Neural progenitor cell (in vitro differentiated cells): ENCODE measurements around the gene NPHP4.

Experiments
- EZH2 ChIP-seq: fragments of 200-600 bp; sonication (generic); IDR thresholded peaks from 2 replicates; pipeline ENCODE4 v1.6.1; 2017; ENCODE audit warnings: antibody characterized with exemption, mild to moderate bottlenecking, moderate library complexity
- EZH2phosphoT487 ChIP-seq: fragments of 200-600 bp; sonication (generic); IDR thresholded peaks from 2 replicates; pipeline ENCODE4 v1.6.1; 2017; ENCODE audit warnings: antibody characterized with exemption
- TF ChIP-seq, protein P1 (sequence below): fragments of 200-600 bp; sonication (generic); IDR thresholded peaks from 2 replicates; pipeline ENCODE4 v1.5.1; 2017; ENCODE audit warnings: antibody characterized with exemption, mild to moderate bottlenecking

DNA sequence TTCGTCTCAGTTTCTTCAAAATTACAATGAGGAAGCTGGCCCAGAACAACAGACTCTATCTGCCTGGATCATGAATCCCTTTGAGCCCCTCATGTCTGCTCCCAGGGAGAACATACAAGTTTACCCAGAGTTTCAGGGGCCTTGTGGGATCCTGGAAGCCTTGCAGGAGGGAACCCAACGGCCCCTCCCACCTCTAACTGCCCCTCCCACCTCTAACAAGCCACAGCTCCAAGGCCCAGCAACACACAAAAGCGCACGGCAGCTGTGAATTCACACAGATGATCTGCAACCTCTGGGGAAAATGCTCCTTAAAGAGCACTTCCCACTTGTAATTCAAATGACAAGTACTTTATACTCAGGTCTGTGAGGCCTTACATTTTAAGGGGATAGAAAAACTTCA lies 113.3 kb downstream of the NPHP4 start:
- TF ChIP-seq, protein P1, sequence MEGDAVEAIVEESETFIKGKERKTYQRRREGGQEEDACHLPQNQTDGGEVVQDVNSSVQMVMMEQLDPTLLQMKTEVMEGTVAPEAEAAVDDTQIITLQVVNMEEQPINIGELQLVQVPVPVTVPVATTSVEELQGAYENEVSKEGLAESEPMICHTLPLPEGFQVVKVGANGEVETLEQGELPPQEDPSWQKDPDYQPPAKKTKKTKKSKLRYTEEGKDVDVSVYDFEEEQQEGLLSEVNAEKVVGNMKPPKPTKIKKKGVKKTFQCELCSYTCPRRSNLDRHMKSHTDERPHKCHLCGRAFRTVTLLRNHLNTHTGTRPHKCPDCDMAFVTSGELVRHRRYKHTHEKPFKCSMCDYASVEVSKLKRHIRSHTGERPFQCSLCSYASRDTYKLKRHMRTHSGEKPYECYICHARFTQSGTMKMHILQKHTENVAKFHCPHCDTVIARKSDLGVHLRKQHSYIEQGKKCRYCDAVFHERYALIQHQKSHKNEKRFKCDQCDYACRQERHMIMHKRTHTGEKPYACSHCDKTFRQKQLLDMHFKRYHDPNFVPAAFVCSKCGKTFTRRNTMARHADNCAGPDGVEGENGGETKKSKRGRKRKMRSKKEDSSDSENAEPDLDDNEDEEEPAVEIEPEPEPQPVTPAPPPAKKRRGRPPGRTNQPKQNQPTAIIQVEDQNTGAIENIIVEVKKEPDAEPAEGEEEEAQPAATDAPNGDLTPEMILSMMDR = no peak
- no peak for TF ChIP-seq EZH2
- TF ChIP-seq EZH2phosphoT487 = no peak
